ENCODE measurements around the gene AGPAT3. TPM values are rescaled to one million over a fixed set of nuclear protein-coding genes. Genes with fewer than 3 reads are reported as not detected.

The AGPAT3 gene
- total RNA-seq = 30.1 and 44.2 TPM in 2 replicates

GRCh38 chr21:43864962-43865539, at the start of gene AGPAT3:
Gene AGPAT3, plus strand, starts transcription at chr21:43865223. Its CDS starts 94,459 bp downstream, at chr21:43959682.

GRCh38 chr21:44011579-44012473, 146.8 kb downstream of the AGPAT3 start, which contains the start of gene TRAPPC10:
Gene TRAPPC10, plus strand, starts transcription at chr21:44012309. Its CDS starts 185 bp downstream, at chr21:44012494.

Other genes starting within 250 kb of the AGPAT3 start
- gene HSF2BP, start 205.7 kb upstream of the AGPAT3 start, total RNA-seq = 5.5 and 10.6 TPM in 2 replicates
- 36.6 and 42.0 TPM in 2 replicates for gene RRP1B, start 205.7 kb upstream of the AGPAT3 start, total RNA-seq
- 137 and 146 TPM in 2 replicates for gene PDXK, start 146.1 kb upstream of the AGPAT3 start, total RNA-seq
- 84.7 and 165 TPM in 2 replicates for gene CSTB, start 88.9 kb upstream of the AGPAT3 start, total RNA-seq
- 35.9 and 38.3 TPM in 2 replicates for gene RRP1, start 75.6 kb upstream of the AGPAT3 start, total RNA-seq
- gene TRAPPC10, start 147.1 kb downstream of the AGPAT3 start, total RNA-seq = 14.1 and 15.6 TPM in 2 replicates
- 7.3 and 12.8 TPM in 2 replicates for gene PWP2, start 242.2 kb downstream of the AGPAT3 start, total RNA-seq